MM.1S (cell line): Measurements from ENCODE around the gene SHC4.

Experiments used
- DNase-seq: peaks from one replicate; pipeline ENCODE4 v3.0.0-alpha.2; 2015
- H2AFZ ChIP-seq: fragments of 300-600 bp; sonication (generic); 2 replicates; pipeline ENCODE4 v1.6.0; 2016; ENCODE audit warnings: antibody characterized with exemption, low read length
- H3F3A ChIP-seq: fragments of 300-600 bp; sonication (generic); 2 replicates; pipeline ENCODE4 v1.6.1; 2016; ENCODE audit warnings: mild to moderate bottlenecking, antibody characterized with exemption, low read length, moderate library complexity, mixed read lengths; ENCODE audit not compliant: insufficient read depth
- H3K27ac ChIP-seq: fragments of 300-600 bp; sonication (generic); 2 replicates; pipeline ENCODE4 v1.5.1; 2016; ENCODE audit warnings: mild to moderate bottlenecking, low read length
- H3K27me3 ChIP-seq: fragments of 300-600 bp; sonication (generic); replicated peaks from 2 replicates; pipeline ENCODE4 v1.6.0; 2016; ENCODE audit warnings: low read length; ENCODE audit not compliant: insufficient read depth
- H3K36me3 ChIP-seq: fragments of 300-600 bp; sonication (generic); replicated peaks from 2 replicates; pipeline ENCODE4 v1.6.1; 2016; ENCODE audit warnings: mild to moderate bottlenecking, low read length, mixed read lengths; ENCODE audit not compliant: insufficient read depth
- H3K4me1 ChIP-seq: fragments of 300-600 bp; sonication (generic); 2 replicates; pipeline ENCODE4 v1.6.1; 2016; ENCODE audit warnings: low read length, mixed read lengths
- H3K4me2 ChIP-seq: fragments of 300-600 bp; sonication (generic); 2 replicates; pipeline ENCODE4 v1.6.0; 2016; ENCODE audit warnings: low read depth, low read length
- H3K4me3 ChIP-seq: fragments of 300-600 bp; sonication (generic); 2 replicates; pipeline ENCODE4 v1.5.1; 2016; ENCODE audit warnings: low read length, mixed read lengths
- H3K79me2 ChIP-seq: fragments of 300-600 bp; sonication (generic); 2 replicates; pipeline ENCODE4 v1.6.1; 2016; ENCODE audit warnings: mixed run types, low read length, mixed read lengths
- H3K9ac ChIP-seq: fragments of 300-600 bp; sonication (generic); 2 replicates; pipeline ENCODE4 v1.6.1; 2016; ENCODE audit warnings: low read length, mixed read lengths
- H3K9me2 ChIP-seq: fragments of 300-600 bp; sonication (generic); replicated peaks from 2 replicates; pipeline ENCODE4 v1.6.1; 2016; ENCODE audit warnings: mild to moderate bottlenecking, low read length, mixed read lengths; ENCODE audit not compliant: insufficient read depth
- H3K9me3 ChIP-seq: fragments of 300-600 bp; sonication (generic); replicated peaks from 2 replicates; pipeline ENCODE4 v1.6.1; 2016; ENCODE audit warnings: mild to moderate bottlenecking, low read length, mixed read lengths; ENCODE audit not compliant: insufficient read depth
- H4K20me1 ChIP-seq: fragments of 300-600 bp; sonication (generic); 2 replicates; pipeline ENCODE4 v1.6.1; 2016; ENCODE audit warnings: mild to moderate bottlenecking, low read length, moderate library complexity, mixed read lengths; ENCODE audit not compliant: insufficient read depth
- CTCF ChIP-seq: fragments of 300-600 bp; sonication (generic); IDR thresholded peaks from 2 replicates; pipeline ENCODE4 v1.5.1; 2016; ENCODE audit warnings: antibody characterized with exemption, low read length, mixed read lengths
- EZH2 ChIP-seq: fragments of 300-600 bp; sonication (generic); optimal IDR thresholded peaks from 2 replicates; pipeline ENCODE3; 2017; ENCODE audit warnings: low read depth, mild to moderate bottlenecking, antibody characterized with exemption, low read length, mixed read lengths
- EZH2phosphoT487 ChIP-seq: fragments of 300-600 bp; sonication (generic); IDR thresholded peaks from 2 replicates; pipeline ENCODE4 v1.6.1; 2018; ENCODE audit warnings: antibody characterized with exemption, low read length

SHC4 gene

GRCh38 chr15:48888836-48889235, 74.9 kb downstream of the SHC4 start:
- Histone ChIP-seq H3K9ac (no peak overlapping the region), H3K4me3 (no peak overlapping the region), H4K20me1 (no peaks in the 10 kb centered on the region), H3K9me2 (no peaks in the 10 kb centered on the region), H3K27ac (no peak overlapping the region), H3F3A (no peaks in the 10 kb centered on the region), H3K9me3 (no peaks in the 10 kb centered on the region), H3K36me3 (no peaks in the 10 kb centered on the region), H3K79me2 (no peaks in the 10 kb centered on the region), H3K4me1 (no peaks in the 10 kb centered on the region), H3K4me2 (no peak overlapping the region), H2AFZ (no peak overlapping the region), H3K27me3 (no peaks in the 10 kb centered on the region)
- no peak for DNase-seq
- TF ChIP-seq EZH2phosphoT487: no peak
- TF ChIP-seq CTCF: no peak
- no peak for TF ChIP-seq EZH2

GRCh38 chr15:48888191-48888590, 75.5 kb downstream of the SHC4 start:
- H3K9me2 ChIP-seq: no peaks in the 10 kb centered on the region
- H4K20me1 ChIP-seq: no peaks in the 10 kb centered on the region
- H2AFZ ChIP-seq: no peak overlapping the region
- no peaks in the 10 kb centered on the region for H3K79me2 ChIP-seq
- H3K9me3 ChIP-seq: no peaks in the 10 kb centered on the region
- no peaks in the 10 kb centered on the region for H3F3A ChIP-seq
- no peaks in the 10 kb centered on the region for H3K27me3 ChIP-seq
- no peak for DNase-seq
- no peak overlapping the region for H3K4me2 ChIP-seq
- H3K4me3 ChIP-seq: no peak overlapping the region
- H3K27ac ChIP-seq: no peak overlapping the region
- no peaks in the 10 kb centered on the region for H3K4me1 ChIP-seq
- H3K36me3 ChIP-seq: no peaks in the 10 kb centered on the region
- H3K9ac ChIP-seq: no peak overlapping the region
- no peak for TF ChIP-seq EZH2
- TF ChIP-seq EZH2phosphoT487: no peak
- no peak for TF ChIP-seq CTCF

- H3K9me2 ChIP-seq: no peaks in the 10 kb centered on the region
- H3K4me2 ChIP-seq: no peak overlapping the region
- H3K27me3 ChIP-seq: no peaks in the 10 kb centered on the region
- H4K20me1 ChIP-seq: no peaks in the 10 kb centered on the region
- no peaks in the 10 kb centered on the region for H3K79me2 ChIP-seq
- H3F3A ChIP-seq: no peaks in the 10 kb centered on the region
- no peaks in the 10 kb centered on the region for H3K9me3 ChIP-seq
- H3K4me3 ChIP-seq: no peak overlapping the region
- no peaks in the 10 kb centered on the region for H3K36me3 ChIP-seq
- H3K27ac ChIP-seq: no peak overlapping the region
- no peak overlapping the region for H2AFZ ChIP-seq
- no peaks in the 10 kb centered on the region for H3K4me1 ChIP-seq
- DNase-seq: no peak
- TF ChIP-seq EZH2phosphoT487 (no peak), CTCF (no peak), EZH2 (no peak)
- no peak overlapping the region for H3K9ac ChIP-seq
Observed at GRCh38 chr15:48887144-48887543, 76.6 kb downstream of the SHC4 start.

GRCh38 chr15:48883699-48884098, 80.0 kb downstream of the SHC4 start:
- no peak overlapping the region for H3K4me2 ChIP-seq

More at GRCh38 chr15:48883699-48884098, 80.0 kb downstream of the SHC4 start:
- no peak for DNase-seq
- H4K20me1 ChIP-seq: no peaks in the 10 kb centered on the region
- no peak overlapping the region for H2AFZ ChIP-seq
- no peak overlapping the region for H3K9ac ChIP-seq
- H3K27me3 ChIP-seq: no peaks in the 10 kb centered on the region
- no peak overlapping the region for H3K27ac ChIP-seq
- H3K4me1 ChIP-seq: no peaks in the 10 kb centered on the region
- peaks cover 13% of the 10 kb centered on the region for H3K79me2 ChIP-seq
- H3K9me2 ChIP-seq: no peaks in the 10 kb centered on the region
- no peak for TF ChIP-seq EZH2
- no peak for TF ChIP-seq CTCF
- no peak for TF ChIP-seq EZH2phosphoT487
- H3K36me3 ChIP-seq: no peaks in the 10 kb centered on the region
- H3K9me3 ChIP-seq: no peaks in the 10 kb centered on the region
- no peaks in the 10 kb centered on the region for H3F3A ChIP-seq
- no peak overlapping the region for H3K4me3 ChIP-seq
